Measurements from ENCODE around the gene PACS2.
"Not testable (repeated sequence)": the region's sequence is repeated elsewhere in the genome, so short reads cannot be mapped to it uniquely, and the experiment has no call there.

PACS2 gene

GRCh38 chr14:105288936-105289335 is 25.6 kb upstream of the PACS2 start:
- not testable (repeated sequence) for DNase-seq

GRCh38 chr14:105290621-105291346 is 23.8 kb upstream of the PACS2 start:
- DNase-seq: no peak

GRCh38 chr14:105292826-105293711 is 21.5 kb upstream of the PACS2 start:
- no peak for DNase-seq

GRCh38 chr14:105294142-105294597 is 20.4 kb upstream of the PACS2 start:
- peak; percentile 38 to 39 for DNase-seq

GRCh38 chr14:105297311-105297710 is 17.2 kb upstream of the PACS2 start:
- not testable (repeated sequence) for DNase-seq

- no peak for DNase-seq
These were observed 14.7 kb upstream of the PACS2 start for GRCh38 chr14:105299654-105300541.

GRCh38 chr14:105300542-105301102 is 13.9 kb upstream of the PACS2 start, which contains the start of gene BRF1:
Gene BRF1, minus strand, starts transcription at chr14:105301001. Its CDS starts 372 bp downstream, at chr14:105300629.
- DNase-seq: peak; percentile 95 to 97

- DNase-seq: peak; percentile 98 to 99
These were observed 13.2 kb upstream of the PACS2 start for GRCh38 chr14:105301103-105301914.

- DNase-seq: not testable (repeated sequence)
These were observed 12.7 kb upstream of the PACS2 start for GRCh38 chr14:105301915-105302249.

GRCh38 chr14:105303949-105304348 is 10.6 kb upstream of the PACS2 start:
- no peak for DNase-seq

GRCh38 chr14:105304565-105304964 is 10.0 kb upstream of the PACS2 start:
- DNase-seq: no peak

- DNase-seq: no peak
These were observed 9.2 kb upstream of the PACS2 start for GRCh38 chr14:105305345-105305744.

GRCh38 chr14:105305791-105306190 is 8.8 kb upstream of the PACS2 start:
- no peak for DNase-seq

GRCh38 chr14:105307052-105307727 is 7.4 kb upstream of the PACS2 start:
- no peak for DNase-seq

GRCh38 chr14:105309371-105309770 is 5.2 kb upstream of the PACS2 start:
- DNase-seq: no peak

- DNase-seq: no peak
These were observed 2.7 kb upstream of the PACS2 start for GRCh38 chr14:105311838-105312237.

GRCh38 chr14:105312973-105313372 is 1.6 kb upstream of the PACS2 start:
- no peak for DNase-seq

- DNase-seq: no peak
These were observed 914 bp upstream of the PACS2 start for GRCh38 chr14:105313381-105314286.

- peak; percentile 30 to 32 for DNase-seq
These were observed 718 bp downstream of the PACS2 start for GRCh38 chr14:105315211-105315721.
